ENCODE results near the gene SNAP47.
A peak's percentile ranks its signal among the peaks of the same experiment; 100 is the strongest.
"Not testable (repeated sequence)": the region's sequence is repeated elsewhere in the genome, so short reads cannot be mapped to it uniquely, and the experiment has no call there.

Gene SNAP47, protein sequence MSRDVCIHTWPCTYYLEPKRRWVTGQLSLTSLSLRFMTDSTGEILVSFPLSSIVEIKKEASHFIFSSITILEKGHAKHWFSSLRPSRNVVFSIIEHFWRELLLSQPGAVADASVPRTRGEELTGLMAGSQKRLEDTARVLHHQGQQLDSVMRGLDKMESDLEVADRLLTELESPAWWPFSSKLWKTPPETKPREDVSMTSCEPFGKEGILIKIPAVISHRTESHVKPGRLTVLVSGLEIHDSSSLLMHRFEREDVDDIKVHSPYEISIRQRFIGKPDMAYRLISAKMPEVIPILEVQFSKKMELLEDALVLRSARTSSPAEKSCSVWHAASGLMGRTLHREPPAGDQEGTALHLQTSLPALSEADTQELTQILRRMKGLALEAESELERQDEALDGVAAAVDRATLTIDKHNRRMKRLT

GRCh38 chr1:227734856-227735538, at the start of gene SNAP47, which contains the start of gene JMJD4:
Gene SNAP47 (plus strand): TSS chr1:227735435. CDS start chr1:227747737, 12,302 bp downstream.
Gene JMJD4 (minus strand): TSS chr1:227735302. CDS start chr1:227735273, 29 bp downstream.
- TF ChIP-seq, protein P1, sequence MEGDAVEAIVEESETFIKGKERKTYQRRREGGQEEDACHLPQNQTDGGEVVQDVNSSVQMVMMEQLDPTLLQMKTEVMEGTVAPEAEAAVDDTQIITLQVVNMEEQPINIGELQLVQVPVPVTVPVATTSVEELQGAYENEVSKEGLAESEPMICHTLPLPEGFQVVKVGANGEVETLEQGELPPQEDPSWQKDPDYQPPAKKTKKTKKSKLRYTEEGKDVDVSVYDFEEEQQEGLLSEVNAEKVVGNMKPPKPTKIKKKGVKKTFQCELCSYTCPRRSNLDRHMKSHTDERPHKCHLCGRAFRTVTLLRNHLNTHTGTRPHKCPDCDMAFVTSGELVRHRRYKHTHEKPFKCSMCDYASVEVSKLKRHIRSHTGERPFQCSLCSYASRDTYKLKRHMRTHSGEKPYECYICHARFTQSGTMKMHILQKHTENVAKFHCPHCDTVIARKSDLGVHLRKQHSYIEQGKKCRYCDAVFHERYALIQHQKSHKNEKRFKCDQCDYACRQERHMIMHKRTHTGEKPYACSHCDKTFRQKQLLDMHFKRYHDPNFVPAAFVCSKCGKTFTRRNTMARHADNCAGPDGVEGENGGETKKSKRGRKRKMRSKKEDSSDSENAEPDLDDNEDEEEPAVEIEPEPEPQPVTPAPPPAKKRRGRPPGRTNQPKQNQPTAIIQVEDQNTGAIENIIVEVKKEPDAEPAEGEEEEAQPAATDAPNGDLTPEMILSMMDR (conservative IDR thresholded peaks at IDR 0.05; ENCODE audit: control insufficient read depth, insufficient read depth, low read depth, low read length), result no peak
- H3K4me3 ChIP-seq (ENCODE audit: control insufficient read depth, low read depth, low read length), result peak within 1 kb of the TSS; percentile 89
- peak; percentile 89 for DNase-seq (ENCODE audit: low read depth)

DNA sequence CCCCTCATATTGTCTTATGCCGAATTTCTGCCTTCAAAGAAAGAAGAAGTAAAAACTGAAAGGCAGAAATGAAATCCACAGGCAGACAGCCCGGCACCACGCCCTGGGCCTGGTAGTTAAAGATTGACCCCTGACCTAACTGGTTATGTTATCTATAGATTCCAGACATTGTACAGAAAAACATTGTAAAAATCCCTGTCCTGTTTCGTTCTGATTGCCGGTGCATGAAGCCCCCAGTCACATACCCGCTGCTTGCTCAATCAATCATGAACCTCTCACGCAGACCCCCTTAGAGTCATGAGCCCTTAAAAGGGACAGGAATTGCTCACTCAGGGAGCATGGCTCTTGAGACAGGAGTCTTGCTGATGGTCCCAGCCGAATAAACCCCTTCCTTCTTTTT, 49.4 kb upstream of the SNAP47 start:
- no peak for DNase-seq (ENCODE audit: low read depth)
- no peak overlapping the region for H3K4me3 ChIP-seq (ENCODE audit: control insufficient read depth, low read depth, low read length)
- TF ChIP-seq, protein P1 (conservative IDR thresholded peaks at IDR 0.05; ENCODE audit: control insufficient read depth, insufficient read depth, low read depth, low read length), result no peak

DNA sequence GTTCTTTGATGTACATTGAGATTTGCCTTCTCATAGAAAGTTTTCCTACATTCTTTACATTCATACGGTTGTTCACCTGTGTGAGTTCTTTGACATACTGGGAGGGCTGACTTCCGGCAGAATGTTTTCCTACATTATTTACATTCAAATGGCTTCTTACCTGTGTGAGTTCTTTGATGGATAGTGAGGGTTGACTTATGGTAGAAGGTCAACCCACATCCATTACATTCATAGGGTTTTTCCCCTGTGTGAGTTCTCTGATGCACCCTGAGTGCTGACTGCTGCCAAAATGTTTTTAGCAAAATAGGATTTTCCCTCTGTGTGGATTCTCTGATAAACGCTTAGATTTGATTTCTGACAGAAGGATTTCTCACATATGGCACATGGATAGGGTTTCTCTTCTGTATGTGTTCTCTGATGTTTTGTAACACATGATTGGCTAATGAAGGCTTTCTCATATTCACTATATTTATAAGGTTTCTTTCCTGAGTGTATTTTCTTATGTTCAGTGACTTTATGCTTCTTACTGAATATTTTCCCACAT, 37.8 kb upstream of the SNAP47 start:
- H3K4me3 ChIP-seq (ENCODE audit: control insufficient read depth, low read depth, low read length), result no peak overlapping the region
- DNase-seq (ENCODE audit: low read depth), result no peak
- TF ChIP-seq, protein P1 (conservative IDR thresholded peaks at IDR 0.05; ENCODE audit: control insufficient read depth, insufficient read depth, low read depth, low read length), result no peak

GRCh38 chr1:227701631-227702030, 33.6 kb upstream of the SNAP47 start:
- not testable (repeated sequence) for DNase-seq (ENCODE audit: low read depth); H3K4me3 ChIP-seq (ENCODE audit: control insufficient read depth, low read depth, low read length)

- TF ChIP-seq, protein P1 (conservative IDR thresholded peaks at IDR 0.05; ENCODE audit: control insufficient read depth, insufficient read depth, low read depth, low read length), result no peak
- H3K4me3 ChIP-seq (ENCODE audit: control insufficient read depth, low read depth, low read length), result no peak overlapping the region
- DNase-seq (ENCODE audit: low read depth), result no peak
These were observed 27.4 kb upstream of the SNAP47 start for GRCh38 chr1:227707846-227708245.

DNA sequence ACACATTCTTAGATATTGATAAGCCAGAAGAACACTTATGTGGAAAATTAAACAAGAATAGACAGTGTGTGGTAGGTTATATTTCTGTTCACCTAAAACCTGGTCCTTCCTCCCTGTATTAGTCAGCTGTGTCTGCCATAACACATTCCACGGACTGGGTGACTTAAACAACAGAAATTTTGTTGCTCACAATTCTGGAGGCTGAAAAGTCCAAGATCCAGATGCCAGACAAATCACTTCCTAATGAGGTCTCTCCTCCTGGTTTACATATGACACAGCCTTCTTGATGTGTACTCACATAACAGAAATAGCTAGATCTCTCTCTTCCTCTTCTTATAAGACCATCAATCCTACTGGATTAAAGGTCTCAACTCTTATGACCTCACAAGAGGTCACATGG, 25.8 kb upstream of the SNAP47 start:
- TF ChIP-seq, protein P1 (conservative IDR thresholded peaks at IDR 0.05; ENCODE audit: control insufficient read depth, insufficient read depth, low read depth, low read length), result no peak
- H3K4me3 ChIP-seq (ENCODE audit: control insufficient read depth, low read depth, low read length), result no peak overlapping the region
- no peak for DNase-seq (ENCODE audit: low read depth)

DNA sequence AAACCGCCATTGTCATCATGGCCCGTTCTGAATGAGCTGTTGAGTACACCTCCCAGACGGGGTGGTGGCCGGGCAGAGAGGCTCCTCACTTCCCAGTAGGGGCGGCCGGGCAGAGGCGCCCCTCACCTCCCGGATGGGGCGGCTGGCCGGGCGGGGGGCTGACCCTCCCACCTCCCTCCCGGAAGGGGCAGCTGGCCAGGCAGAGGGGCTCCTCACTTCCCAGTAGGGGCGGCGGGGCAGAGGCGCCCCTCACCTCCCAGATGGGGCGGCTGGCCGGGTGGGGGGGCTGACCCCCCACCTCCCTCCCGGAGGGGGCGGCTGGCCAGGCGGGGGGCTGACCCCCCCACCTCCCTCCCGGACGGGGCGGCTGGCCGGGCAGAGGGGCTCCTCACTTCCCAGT, 24.8 kb upstream of the SNAP47 start:
- DNase-seq (ENCODE audit: low read depth); H3K4me3 ChIP-seq (ENCODE audit: control insufficient read depth, low read depth, low read length): not testable (repeated sequence)
